ENCODE results near the gene MACROD2.

Gene MACROD2

DNA sequence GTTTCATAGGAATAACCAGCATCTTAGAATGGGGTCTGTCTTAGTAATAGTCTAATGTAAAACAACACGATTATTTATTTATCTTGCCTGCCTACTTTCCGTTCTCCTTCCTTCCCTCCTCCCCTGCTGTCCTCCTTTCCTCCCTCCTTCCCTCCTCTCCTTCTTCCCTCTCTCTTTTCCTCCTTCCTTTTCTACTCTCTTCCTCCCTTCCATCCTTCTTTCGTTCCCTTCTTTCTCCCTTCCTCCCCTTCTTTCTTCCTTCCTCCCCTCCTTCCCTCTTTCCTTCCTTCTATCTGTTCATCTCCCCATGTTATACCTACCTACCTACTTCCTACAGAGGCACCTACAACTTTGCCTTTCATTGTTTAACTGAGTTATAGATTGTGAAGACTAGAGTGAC, 1637.4 kb downstream of the MACROD2 start:
- no peak for TF ChIP-seq TAF1 (IDR thresholded peaks at IDR 0.05; ENCODE audit: low read depth, low read length)
- no peak for TF ChIP-seq POU2F2 (IDR thresholded peaks at IDR 0.05; ENCODE audit: low read depth, low read length)
- no peak for TF ChIP-seq PAX5 (IDR thresholded peaks at IDR 0.05; ENCODE audit: insufficient read depth, low read length, severe bottlenecking)
- TF ChIP-seq SPI1 (IDR thresholded peaks at IDR 0.05; ENCODE audit: low read depth, low read length) = no peak
- TF ChIP-seq POLR2A (IDR thresholded peaks at IDR 0.05; ENCODE audit: low read depth, low read length) = no peak
- TF ChIP-seq POLR2AphosphoS5 (IDR thresholded peaks at IDR 0.05; ENCODE audit: low read depth, low read length) = no peak
- DNase-seq (ENCODE audit: insufficient read length, low spot score) (no peak), FAIRE-seq (no peak)

- FAIRE-seq = no peak
- TF ChIP-seq PAX5 (IDR thresholded peaks at IDR 0.05; ENCODE audit: insufficient read depth, low read length, severe bottlenecking) (no peak), SPI1 (IDR thresholded peaks at IDR 0.05; ENCODE audit: low read depth, low read length) (no peak), POU2F2 (IDR thresholded peaks at IDR 0.05; ENCODE audit: low read depth, low read length) (no peak)
- DNase-seq (ENCODE audit: insufficient read length, low spot score) = no peak
Measured at GRCh38 chr20:15634102-15634501, 1638.8 kb downstream of the MACROD2 start.

- no peak for TF ChIP-seq POLR2A (IDR thresholded peaks at IDR 0.05; ENCODE audit: low read depth, low read length)
- TF ChIP-seq SPI1 (IDR thresholded peaks at IDR 0.05; ENCODE audit: low read depth, low read length) = no peak
- no peak for FAIRE-seq
Measured at GRCh38 chr20:15637546-15637945, 1642.2 kb downstream of the MACROD2 start.

DNA sequence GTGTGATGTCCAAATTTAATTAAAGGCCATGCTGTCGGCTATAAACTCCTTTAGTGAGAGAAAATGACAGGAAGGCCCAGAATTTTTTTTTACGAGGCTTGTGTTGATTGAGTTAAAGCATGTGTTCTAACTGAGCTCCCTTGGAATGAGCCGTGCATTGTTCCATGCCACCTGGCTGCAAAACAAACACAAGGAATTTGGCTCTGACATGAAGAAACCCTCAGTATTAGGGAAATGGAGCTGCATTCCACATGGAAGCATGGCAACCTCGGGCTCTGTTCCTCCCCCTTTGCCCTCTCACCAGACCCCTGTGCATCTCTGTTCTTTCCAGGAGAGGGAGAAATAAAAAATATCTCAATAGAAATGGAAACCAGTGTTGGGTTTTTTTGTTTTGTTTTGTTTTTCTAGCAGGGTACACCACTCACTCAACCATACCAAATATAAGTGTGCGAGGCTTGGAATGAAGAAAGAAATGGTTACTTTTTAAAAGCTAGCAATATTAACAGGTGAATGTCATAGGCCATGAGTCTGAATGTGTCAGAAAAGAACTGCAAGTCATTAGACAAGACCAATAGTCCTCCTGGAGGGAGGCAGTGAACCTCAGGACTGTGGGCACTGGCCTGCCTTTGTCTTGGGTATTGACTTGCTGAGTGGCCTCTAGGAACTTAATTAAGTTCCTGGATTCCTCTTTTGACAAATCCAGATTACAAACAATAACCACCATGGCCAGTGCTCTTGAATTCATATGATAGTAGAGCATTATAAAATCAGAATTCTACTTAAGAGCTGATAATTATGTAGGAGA, 1642.8 kb downstream of the MACROD2 start:
- no peak for FAIRE-seq
- no peak for TF ChIP-seq SPI1 (IDR thresholded peaks at IDR 0.05; ENCODE audit: low read depth, low read length)
- TF ChIP-seq POU2F2 (IDR thresholded peaks at IDR 0.05; ENCODE audit: low read depth, low read length) = no peak
- no peak for TF ChIP-seq TAF1 (IDR thresholded peaks at IDR 0.05; ENCODE audit: low read depth, low read length)
- TF ChIP-seq POLR2AphosphoS5 (IDR thresholded peaks at IDR 0.05; ENCODE audit: low read depth, low read length) = no peak
- no peak for TF ChIP-seq PAX5 (IDR thresholded peaks at IDR 0.05; ENCODE audit: insufficient read depth, low read length, severe bottlenecking)
- no peak for TF ChIP-seq POLR2A (IDR thresholded peaks at IDR 0.05; ENCODE audit: low read depth, low read length)
- DNase-seq (ENCODE audit: insufficient read length, low spot score) = no peak

More at GRCh38 chr20:15637546-15637945, 1642.2 kb downstream of the MACROD2 start:
- DNase-seq (ENCODE audit: insufficient read length, low spot score) = no peak

- no peak for TF ChIP-seq POU2F2 (IDR thresholded peaks at IDR 0.05; ENCODE audit: low read depth, low read length)
- TF ChIP-seq POLR2A (IDR thresholded peaks at IDR 0.05; ENCODE audit: low read depth, low read length) = no peak
- TF ChIP-seq TAF1 (IDR thresholded peaks at IDR 0.05; ENCODE audit: low read depth, low read length) = no peak
- TF ChIP-seq PAX5 (IDR thresholded peaks at IDR 0.05; ENCODE audit: insufficient read depth, low read length, severe bottlenecking) = no peak
- no peak for TF ChIP-seq POLR2AphosphoS5 (IDR thresholded peaks at IDR 0.05; ENCODE audit: low read depth, low read length)
- TF ChIP-seq SPI1 (IDR thresholded peaks at IDR 0.05; ENCODE audit: low read depth, low read length) = no peak
- FAIRE-seq (no peak), DNase-seq (ENCODE audit: insufficient read length, low spot score) (no peak)
Measured at GRCh38 chr20:15638816-15639215, 1643.5 kb downstream of the MACROD2 start.

DNA sequence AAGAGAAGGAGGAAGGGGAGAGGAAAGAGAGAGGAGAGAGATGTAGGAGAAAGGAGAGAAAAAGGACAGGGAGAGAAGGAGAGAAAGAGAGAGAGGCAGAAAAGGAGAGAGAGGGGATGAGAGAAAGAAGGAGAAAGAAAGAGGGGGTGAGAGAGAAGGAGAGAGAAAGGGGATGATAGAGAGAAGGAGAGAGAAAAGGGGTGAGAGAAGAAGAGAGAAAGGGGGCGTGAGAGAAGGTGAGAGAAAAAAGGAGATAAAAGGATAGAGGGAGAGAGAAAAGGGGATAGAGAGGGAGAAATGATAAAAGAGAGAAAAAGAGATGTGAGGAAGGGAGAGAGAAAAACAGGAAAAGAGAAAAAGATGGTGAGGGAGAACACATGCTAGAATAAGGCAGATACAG, 1644.5 kb downstream of the MACROD2 start:
- FAIRE-seq = no peak
- TF ChIP-seq PAX5 (IDR thresholded peaks at IDR 0.05; ENCODE audit: insufficient read depth, low read length, severe bottlenecking) = no peak
- no peak for TF ChIP-seq SPI1 (IDR thresholded peaks at IDR 0.05; ENCODE audit: low read depth, low read length)
- TF ChIP-seq POU2F2 (IDR thresholded peaks at IDR 0.05; ENCODE audit: low read depth, low read length) = no peak
- no peak for TF ChIP-seq TAF1 (IDR thresholded peaks at IDR 0.05; ENCODE audit: low read depth, low read length)
- no peak for TF ChIP-seq POLR2A (IDR thresholded peaks at IDR 0.05; ENCODE audit: low read depth, low read length)
- TF ChIP-seq POLR2AphosphoS5 (IDR thresholded peaks at IDR 0.05; ENCODE audit: low read depth, low read length) = no peak
- DNase-seq (ENCODE audit: insufficient read length, low spot score) = no peak

DNA sequence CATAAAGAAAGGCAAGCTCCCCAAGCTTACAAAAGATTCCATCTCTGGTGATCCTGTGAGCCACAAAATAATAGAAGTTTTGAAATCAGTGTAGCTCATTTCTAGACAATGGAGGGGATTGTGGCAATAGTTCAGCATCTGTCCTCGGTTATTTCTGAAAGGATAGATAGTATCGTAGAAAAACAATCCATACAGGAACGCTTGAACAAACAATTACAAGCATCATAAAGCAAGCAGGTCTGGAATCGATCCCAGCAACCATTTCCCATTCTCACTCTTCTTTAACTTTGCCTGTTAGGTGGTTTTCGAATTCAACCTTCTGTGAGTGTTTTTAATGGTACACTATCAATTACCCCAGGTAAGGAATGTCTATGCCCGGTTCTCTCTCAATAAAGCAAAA, 1646.8 kb downstream of the MACROD2 start:
- TF ChIP-seq SPI1 (IDR thresholded peaks at IDR 0.05; ENCODE audit: low read depth, low read length) = no peak
- DNase-seq (ENCODE audit: insufficient read length, low spot score) (no peak), FAIRE-seq (no peak)

DNA sequence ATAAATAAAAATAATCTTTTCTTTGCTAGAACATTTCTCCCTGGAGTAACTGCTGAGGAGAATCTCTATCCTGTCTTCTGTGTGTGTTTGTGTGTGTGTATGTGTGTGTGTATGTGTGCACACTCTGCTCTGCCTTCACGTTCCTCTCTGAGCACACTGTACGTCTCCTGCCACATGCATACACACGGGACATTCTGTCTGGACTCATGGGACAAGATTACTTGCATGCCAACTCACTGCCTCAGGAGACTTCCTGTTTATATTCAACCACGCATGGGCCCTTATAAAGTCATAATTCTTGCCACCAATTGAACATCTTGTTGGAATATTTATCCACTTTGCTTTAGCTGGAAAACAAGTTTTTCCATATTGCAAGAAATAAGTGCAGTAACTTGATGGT, 1647.4 kb downstream of the MACROD2 start:
- FAIRE-seq (no peak), DNase-seq (ENCODE audit: insufficient read length, low spot score) (no peak)
- no peak for TF ChIP-seq PAX5 (IDR thresholded peaks at IDR 0.05; ENCODE audit: insufficient read depth, low read length, severe bottlenecking)
- TF ChIP-seq POLR2A (IDR thresholded peaks at IDR 0.05; ENCODE audit: low read depth, low read length) = no peak
- TF ChIP-seq SPI1 (IDR thresholded peaks at IDR 0.05; ENCODE audit: low read depth, low read length) = no peak
- TF ChIP-seq POU2F2 (IDR thresholded peaks at IDR 0.05; ENCODE audit: low read depth, low read length) = no peak
- no peak for TF ChIP-seq POLR2AphosphoS5 (IDR thresholded peaks at IDR 0.05; ENCODE audit: low read depth, low read length)
- TF ChIP-seq TAF1 (IDR thresholded peaks at IDR 0.05; ENCODE audit: low read depth, low read length) = no peak

DNA sequence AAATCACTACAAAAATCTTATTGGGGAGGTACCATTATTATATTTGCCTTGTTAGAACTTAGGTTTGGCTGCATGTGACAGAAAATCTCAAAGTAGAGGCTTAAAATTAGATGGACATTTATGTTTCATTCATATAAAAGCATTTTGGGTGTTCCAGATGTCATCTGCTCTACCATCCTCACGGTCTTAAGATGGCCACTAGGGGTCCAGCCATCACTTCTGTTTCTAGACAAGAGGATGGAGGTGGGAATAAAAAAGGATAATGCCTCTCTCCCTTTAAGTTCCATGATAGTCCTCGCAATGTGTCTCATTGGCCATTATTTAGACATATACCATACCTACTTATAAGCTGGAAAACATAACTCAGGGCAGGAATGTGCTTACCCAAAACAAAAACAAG, 1648.4 kb downstream of the MACROD2 start:
- FAIRE-seq (no peak), DNase-seq (ENCODE audit: insufficient read length, low spot score) (no peak)
- TF ChIP-seq POU2F2 (IDR thresholded peaks at IDR 0.05; ENCODE audit: low read depth, low read length) = no peak
- TF ChIP-seq POLR2AphosphoS5 (IDR thresholded peaks at IDR 0.05; ENCODE audit: low read depth, low read length) = no peak
- no peak for TF ChIP-seq SPI1 (IDR thresholded peaks at IDR 0.05; ENCODE audit: low read depth, low read length)
- no peak for TF ChIP-seq PAX5 (IDR thresholded peaks at IDR 0.05; ENCODE audit: insufficient read depth, low read length, severe bottlenecking)
- TF ChIP-seq POLR2A (IDR thresholded peaks at IDR 0.05; ENCODE audit: low read depth, low read length) = no peak
- no peak for TF ChIP-seq TAF1 (IDR thresholded peaks at IDR 0.05; ENCODE audit: low read depth, low read length)

GRCh38 chr20:15645816-15646215, 1650.5 kb downstream of the MACROD2 start:
- no peak for FAIRE-seq
- TF ChIP-seq TAF1 (IDR thresholded peaks at IDR 0.05; ENCODE audit: low read depth, low read length) (no peak), PAX5 (IDR thresholded peaks at IDR 0.05; ENCODE audit: insufficient read depth, low read length, severe bottlenecking) (no peak), POLR2AphosphoS5 (IDR thresholded peaks at IDR 0.05; ENCODE audit: low read depth, low read length) (no peak), POLR2A (IDR thresholded peaks at IDR 0.05; ENCODE audit: low read depth, low read length) (no peak), SPI1 (IDR thresholded peaks at IDR 0.05; ENCODE audit: low read depth, low read length) (no peak), POU2F2 (IDR thresholded peaks at IDR 0.05; ENCODE audit: low read depth, low read length) (no peak)

More at GRCh38 chr20:15645816-15646215, 1650.5 kb downstream of the MACROD2 start:
- DNase-seq (ENCODE audit: insufficient read length, low spot score) = no peak
